HG03558 (cell line): ENCODE data around the gene PTPMT1.

Source experiments
- ATAC-seq: cut with Tn5 transposase; IDR thresholded peaks from one replicate; pipeline ENCODE4 v1.9.1; 2021; ENCODE audit warnings: moderate number of reproducible peaks; ENCODE audit not compliant: unreplicated experiment; ENCODE audit errors: extremely low read depth

The PTPMT1 gene

GRCh38 chr11:47603295-47603694, 37.9 kb downstream of the PTPMT1 start:
- no peak for ATAC-seq

- ATAC-seq, result no peak
Measured at GRCh38 chr11:47605921-47606320, 40.5 kb downstream of the PTPMT1 start.

- no peak for ATAC-seq
Measured at GRCh38 chr11:47606731-47607130, 41.3 kb downstream of the PTPMT1 start.

- ATAC-seq, result no peak
Measured at GRCh38 chr11:47607380-47607779, 42.0 kb downstream of the PTPMT1 start.

GRCh38 chr11:47609675-47610074, 44.3 kb downstream of the PTPMT1 start:
- no peak for ATAC-seq

GRCh38 chr11:47611348-47611794, 46.0 kb downstream of the PTPMT1 start:
- ATAC-seq, result peak; percentile 75

- ATAC-seq, result no peak
Measured at GRCh38 chr11:47615249-47615648, 49.9 kb downstream of the PTPMT1 start.

- no peak for ATAC-seq
Measured at GRCh38 chr11:47616726-47617416, 51.5 kb downstream of the PTPMT1 start.

- ATAC-seq, result no peak
Measured at GRCh38 chr11:47617417-47617809, 52.0 kb downstream of the PTPMT1 start.

GRCh38 chr11:47620836-47621378, 55.5 kb downstream of the PTPMT1 start:
- ATAC-seq, result no peak
